ENCODE data around the gene C1QTNF6. TPM values are rescaled to one million over a fixed set of nuclear protein-coding genes. Genes with fewer than 3 reads are reported as not detected.

The C1QTNF6 gene
- total RNA-seq, 1 donor from 2014 or later, result 23.2 TPM

DNA sequence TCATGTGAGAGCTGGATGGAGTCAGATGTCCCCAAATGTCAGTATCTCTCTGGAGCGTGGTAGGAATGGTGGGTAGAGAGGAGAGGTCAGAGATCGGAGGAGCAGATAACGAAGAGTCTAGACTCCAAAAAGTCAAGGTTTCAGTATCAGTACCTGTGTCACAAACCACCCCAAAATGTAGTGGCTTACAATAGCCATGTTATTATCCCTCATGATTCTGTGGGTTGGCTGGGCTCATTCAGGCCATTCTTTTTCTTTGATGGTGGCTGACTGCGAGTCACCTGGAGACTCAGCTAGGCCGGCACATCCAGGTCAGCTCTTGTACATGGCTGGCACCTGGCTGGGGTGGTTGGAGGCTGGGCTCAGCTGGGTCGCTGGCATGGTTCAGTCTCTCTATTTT, 31.5 kb upstream of the C1QTNF6 start:
- no peak for DNase-seq (ENCODE audit: extremely low spot score, unreplicated experiment)
- Mint-ChIP-seq H3K9me3 (peaks cover 5% of the 10 kb centered on the region), H3K27me3 (peaks cover 21% of the 10 kb centered on the region), H3K4me1 (ENCODE audit: unreplicated experiment) (peaks cover 1% of the 10 kb centered on the region), H3K4me3 (no peak overlapping the region), H3K27ac (no peak overlapping the region), H3K36me3 (no peaks in the 10 kb centered on the region)
- TF ChIP-seq, protein P1, sequence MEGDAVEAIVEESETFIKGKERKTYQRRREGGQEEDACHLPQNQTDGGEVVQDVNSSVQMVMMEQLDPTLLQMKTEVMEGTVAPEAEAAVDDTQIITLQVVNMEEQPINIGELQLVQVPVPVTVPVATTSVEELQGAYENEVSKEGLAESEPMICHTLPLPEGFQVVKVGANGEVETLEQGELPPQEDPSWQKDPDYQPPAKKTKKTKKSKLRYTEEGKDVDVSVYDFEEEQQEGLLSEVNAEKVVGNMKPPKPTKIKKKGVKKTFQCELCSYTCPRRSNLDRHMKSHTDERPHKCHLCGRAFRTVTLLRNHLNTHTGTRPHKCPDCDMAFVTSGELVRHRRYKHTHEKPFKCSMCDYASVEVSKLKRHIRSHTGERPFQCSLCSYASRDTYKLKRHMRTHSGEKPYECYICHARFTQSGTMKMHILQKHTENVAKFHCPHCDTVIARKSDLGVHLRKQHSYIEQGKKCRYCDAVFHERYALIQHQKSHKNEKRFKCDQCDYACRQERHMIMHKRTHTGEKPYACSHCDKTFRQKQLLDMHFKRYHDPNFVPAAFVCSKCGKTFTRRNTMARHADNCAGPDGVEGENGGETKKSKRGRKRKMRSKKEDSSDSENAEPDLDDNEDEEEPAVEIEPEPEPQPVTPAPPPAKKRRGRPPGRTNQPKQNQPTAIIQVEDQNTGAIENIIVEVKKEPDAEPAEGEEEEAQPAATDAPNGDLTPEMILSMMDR (conservative IDR thresholded peaks at IDR 0.05), result no peak

DNA sequence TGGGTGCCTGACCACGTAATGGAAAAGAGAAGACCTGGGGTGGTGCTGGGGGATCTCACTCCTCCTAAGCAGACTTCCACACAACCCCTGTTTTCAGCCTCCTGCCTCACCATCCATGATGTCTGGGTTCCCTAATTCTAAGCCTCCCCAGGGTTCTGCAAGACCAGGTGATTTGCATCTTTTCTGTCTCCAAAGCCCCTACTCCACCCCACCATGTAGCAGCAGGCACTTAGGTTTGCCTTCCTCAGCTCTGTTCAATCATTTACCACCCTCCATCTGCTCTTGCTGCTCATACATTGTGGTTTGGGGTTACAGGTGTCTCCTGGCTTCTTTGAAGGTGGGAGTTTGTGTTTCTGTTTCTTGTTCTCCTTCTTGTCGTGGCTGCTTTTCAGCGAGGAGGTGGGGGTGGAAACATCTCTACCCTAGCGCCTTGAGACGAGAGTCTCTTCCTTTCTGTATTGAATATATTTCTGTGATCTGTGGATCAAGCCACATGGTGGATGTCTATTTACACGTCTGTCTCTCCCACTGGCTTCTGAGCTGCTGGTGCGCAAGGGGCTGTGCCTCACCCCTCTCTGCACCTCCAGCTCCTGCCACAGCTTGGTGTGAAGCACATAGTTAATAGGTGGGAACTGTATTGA, 30.8 kb upstream of the C1QTNF6 start:
- Mint-ChIP-seq H3K4me3 (no peak overlapping the region), H3K27ac (no peak overlapping the region), H3K36me3 (no peaks in the 10 kb centered on the region)

DNA sequence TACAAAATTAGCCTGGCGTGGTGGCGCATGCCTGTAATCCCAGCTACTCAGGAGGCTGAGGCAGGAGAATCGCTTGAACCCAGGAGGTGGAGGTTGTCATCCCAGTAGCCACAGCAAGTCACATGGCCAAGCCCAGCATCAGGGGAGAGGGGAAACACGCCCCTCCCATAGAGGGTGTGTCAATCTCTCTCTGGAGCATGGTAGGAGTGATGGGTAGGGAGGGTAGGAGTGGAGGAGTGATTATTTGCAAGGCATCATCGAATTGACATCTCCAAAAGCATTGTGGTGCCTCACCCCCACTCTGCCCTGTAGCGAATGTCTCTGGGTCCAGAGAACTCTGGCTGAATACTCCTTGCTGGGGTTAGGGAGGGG, 30.3 kb upstream of the C1QTNF6 start:
- H3K36me3 Mint-ChIP-seq, result no peaks in the 10 kb centered on the region
- H3K27ac Mint-ChIP-seq, result no peak overlapping the region
- TF ChIP-seq, protein P1 (conservative IDR thresholded peaks at IDR 0.05), result no peak
- H3K27me3 Mint-ChIP-seq, result peaks cover 15% of the 10 kb centered on the region
- peaks cover 11% of the 10 kb centered on the region for H3K4me1 Mint-ChIP-seq (ENCODE audit: unreplicated experiment)
- no peak overlapping the region for H3K4me3 Mint-ChIP-seq
- no peak for DNase-seq (ENCODE audit: extremely low spot score, unreplicated experiment)
- peaks cover 5% of the 10 kb centered on the region for H3K9me3 Mint-ChIP-seq

More for the DNA sequence above, 30.8 kb upstream of the C1QTNF6 start:
- peaks cover 5% of the 10 kb centered on the region for H3K9me3 Mint-ChIP-seq
- peaks cover 8% of the 10 kb centered on the region for H3K4me1 Mint-ChIP-seq (ENCODE audit: unreplicated experiment)
- no peak for DNase-seq (ENCODE audit: extremely low spot score, unreplicated experiment)
- peaks cover 18% of the 10 kb centered on the region for H3K27me3 Mint-ChIP-seq
- TF ChIP-seq, protein P1 (conservative IDR thresholded peaks at IDR 0.05), result no peak

DNA sequence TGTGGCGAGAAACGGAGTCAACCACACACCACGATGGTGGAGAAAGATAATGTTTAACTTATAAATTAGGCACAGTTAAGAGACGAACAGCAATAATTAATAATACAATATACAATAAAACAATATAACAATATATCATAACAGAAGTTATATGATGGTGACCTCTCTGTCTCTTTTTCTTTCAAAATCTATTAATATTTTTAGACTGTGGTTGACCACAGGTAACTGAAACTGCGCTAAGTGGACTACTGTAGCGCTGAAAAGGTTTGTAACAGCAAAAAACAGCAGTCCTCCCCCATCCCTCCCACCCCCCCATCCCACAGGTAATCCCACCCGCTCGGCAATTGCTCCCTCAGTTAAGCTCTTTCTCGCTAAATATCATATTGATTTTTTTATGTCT, 27.8 kb upstream of the C1QTNF6 start:
- H3K36me3 Mint-ChIP-seq, result no peaks in the 10 kb centered on the region

DNA sequence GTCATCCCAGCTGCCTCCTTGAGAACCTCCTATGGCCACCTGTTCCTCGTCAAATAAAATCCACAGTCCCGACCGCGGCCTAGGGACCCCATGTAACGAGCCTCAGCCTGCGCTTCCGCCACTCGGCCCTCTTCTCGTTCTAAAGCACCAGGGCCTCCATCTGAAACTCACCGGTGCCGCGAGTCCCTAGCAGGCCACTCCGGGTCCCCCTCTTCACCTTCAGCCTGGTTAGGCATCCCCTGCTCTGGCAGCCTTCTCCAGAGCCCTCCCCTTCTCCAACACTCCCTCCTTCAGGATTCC, 26.6 kb upstream of the C1QTNF6 start:
- Mint-ChIP-seq H3K4me3 (no peak overlapping the region), H3K27ac (peak overlapping the region; percentile 12), H3K36me3 (no peaks in the 10 kb centered on the region), H3K9me3 (no peaks in the 10 kb centered on the region), H3K4me1 (ENCODE audit: unreplicated experiment) (peaks cover 22% of the 10 kb centered on the region), H3K27me3 (peaks cover 16% of the 10 kb centered on the region)
- TF ChIP-seq, protein P1 (conservative IDR thresholded peaks at IDR 0.05), result no peak
- DNase-seq (ENCODE audit: extremely low spot score, unreplicated experiment), result no peak

More for the DNA sequence above, 27.8 kb upstream of the C1QTNF6 start:
- DNase-seq (ENCODE audit: extremely low spot score, unreplicated experiment), result no peak
- TF ChIP-seq, protein P1 (conservative IDR thresholded peaks at IDR 0.05), result no peak
- no peak overlapping the region for H3K27ac Mint-ChIP-seq
- H3K9me3 Mint-ChIP-seq, result no peaks in the 10 kb centered on the region
- no peak overlapping the region for H3K4me3 Mint-ChIP-seq
- H3K4me1 Mint-ChIP-seq (ENCODE audit: unreplicated experiment), result peaks cover 16% of the 10 kb centered on the region
- peaks cover 12% of the 10 kb centered on the region for H3K27me3 Mint-ChIP-seq

Data from type B pancreatic cell (in vitro differentiated cells).